NB4 (cell line): ENCODE data around the gene NDUFB5.

Source experiments
- CTCF ChIP-seq: IDR thresholded peaks from one replicate; pipeline ENCODE4 v1.5.1; 2012; ENCODE audit warnings: low read depth, low read length
- MAX ChIP-seq: IDR thresholded peaks from 2 replicates; pipeline ENCODE4 v1.6.1; 2011; ENCODE audit warnings: low read depth, low read length

GRCh38 chr3:179615458-179616173 lies 11.0 kb downstream of the NDUFB5 start:
- no peak for TF ChIP-seq CTCF
- no peak for TF ChIP-seq MAX
